HPDE6-E6E7 (cell line): Measurements from ENCODE around the gene ARSD.
"Not testable (repeated sequence)": the region's sequence is repeated elsewhere in the genome, so short reads cannot be mapped to it uniquely, and the experiment has no call there.

Source experiments
- DNase-seq: peaks from one replicate; pipeline ENCODE4 v3.0.0; 2011; ENCODE audit warnings: missing footprints; ENCODE audit errors: extremely low spot score

Gene ARSD, protein sequence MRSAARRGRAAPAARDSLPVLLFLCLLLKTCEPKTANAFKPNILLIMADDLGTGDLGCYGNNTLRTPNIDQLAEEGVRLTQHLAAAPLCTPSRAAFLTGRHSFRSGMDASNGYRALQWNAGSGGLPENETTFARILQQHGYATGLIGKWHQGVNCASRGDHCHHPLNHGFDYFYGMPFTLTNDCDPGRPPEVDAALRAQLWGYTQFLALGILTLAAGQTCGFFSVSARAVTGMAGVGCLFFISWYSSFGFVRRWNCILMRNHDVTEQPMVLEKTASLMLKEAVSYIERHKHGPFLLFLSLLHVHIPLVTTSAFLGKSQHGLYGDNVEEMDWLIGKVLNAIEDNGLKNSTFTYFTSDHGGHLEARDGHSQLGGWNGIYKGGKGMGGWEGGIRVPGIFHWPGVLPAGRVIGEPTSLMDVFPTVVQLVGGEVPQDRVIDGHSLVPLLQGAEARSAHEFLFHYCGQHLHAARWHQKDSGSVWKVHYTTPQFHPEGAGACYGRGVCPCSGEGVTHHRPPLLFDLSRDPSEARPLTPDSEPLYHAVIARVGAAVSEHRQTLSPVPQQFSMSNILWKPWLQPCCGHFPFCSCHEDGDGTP

DNA sequence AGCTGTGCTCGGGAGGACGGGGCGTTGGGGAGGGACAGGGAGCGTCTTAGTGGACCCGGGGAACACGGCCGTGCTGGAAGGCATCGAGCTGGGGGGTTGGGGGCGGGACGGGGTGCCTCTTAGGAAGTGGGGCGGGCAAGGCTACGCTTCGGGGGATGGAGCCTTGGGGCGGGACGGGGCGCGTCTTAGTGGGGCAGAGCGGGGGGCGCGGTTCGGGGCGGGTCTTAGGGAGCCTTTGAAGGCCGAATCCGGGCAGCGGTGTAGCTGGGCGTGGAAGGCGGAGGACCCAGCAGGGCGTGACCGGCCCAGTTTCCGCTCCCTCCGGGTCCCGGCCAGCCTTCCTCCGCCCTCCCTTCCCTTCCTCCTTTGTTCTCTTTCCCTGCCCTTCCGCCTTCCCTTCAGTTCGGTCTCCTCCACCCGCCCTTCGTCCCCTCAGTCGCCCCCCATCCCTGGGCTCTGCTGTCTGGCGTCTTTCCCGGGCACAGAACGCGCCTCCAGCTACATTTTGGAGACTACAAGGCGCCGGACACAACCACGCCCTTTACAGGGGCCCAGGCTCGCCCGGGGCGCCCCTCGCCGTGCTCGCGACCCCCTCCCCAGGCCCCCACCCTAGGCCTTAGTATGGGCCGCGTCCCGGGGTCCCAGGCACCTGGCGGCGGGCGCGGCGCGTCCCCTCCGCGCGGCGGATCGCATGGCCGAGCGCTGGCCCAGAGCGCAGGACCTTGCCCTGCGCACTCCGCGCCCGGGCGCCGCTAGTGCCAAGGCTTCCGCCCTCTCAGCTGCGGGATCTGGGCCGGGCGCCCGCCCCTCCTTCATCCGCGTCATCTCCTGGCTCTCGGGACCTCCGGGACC is at the start of gene ARSD:
Gene ARSD (minus strand): TSS at position 757 of the 852 bp plus-strand sequence. CDS start 64 bp downstream, at position 693.
- peak; percentile 58 for DNase-seq

- DNase-seq: not testable (repeated sequence)
Measured at GRCh38 chrX:2978639-2979038, 49.5 kb upstream of the ARSD start.

DNA sequence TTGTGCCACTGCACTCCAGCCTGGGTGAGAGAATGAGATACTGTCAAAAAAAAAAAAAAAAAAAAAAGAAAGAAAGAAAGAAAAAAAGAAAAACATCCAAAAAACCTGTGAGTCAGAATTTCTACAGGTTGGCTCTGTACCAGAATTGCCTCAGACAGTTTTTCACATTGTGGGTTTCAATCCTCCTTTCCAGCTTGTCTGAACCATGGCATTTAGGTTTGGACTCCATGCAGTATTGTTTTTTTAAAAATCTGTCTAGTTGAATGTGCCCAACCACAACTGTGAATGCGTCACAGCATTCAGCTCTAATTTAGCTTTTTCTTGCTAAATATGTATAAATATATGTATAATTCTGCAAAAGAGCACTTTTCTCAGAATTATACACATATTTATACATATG is 45.8 kb upstream of the ARSD start:
- no peak for DNase-seq

GRCh38 chrX:2972391-2972790 is 43.3 kb upstream of the ARSD start:
- DNase-seq: no peak

- DNase-seq: no peak
Measured at GRCh38 chrX:2969021-2969420, 39.9 kb upstream of the ARSD start.

DNA sequence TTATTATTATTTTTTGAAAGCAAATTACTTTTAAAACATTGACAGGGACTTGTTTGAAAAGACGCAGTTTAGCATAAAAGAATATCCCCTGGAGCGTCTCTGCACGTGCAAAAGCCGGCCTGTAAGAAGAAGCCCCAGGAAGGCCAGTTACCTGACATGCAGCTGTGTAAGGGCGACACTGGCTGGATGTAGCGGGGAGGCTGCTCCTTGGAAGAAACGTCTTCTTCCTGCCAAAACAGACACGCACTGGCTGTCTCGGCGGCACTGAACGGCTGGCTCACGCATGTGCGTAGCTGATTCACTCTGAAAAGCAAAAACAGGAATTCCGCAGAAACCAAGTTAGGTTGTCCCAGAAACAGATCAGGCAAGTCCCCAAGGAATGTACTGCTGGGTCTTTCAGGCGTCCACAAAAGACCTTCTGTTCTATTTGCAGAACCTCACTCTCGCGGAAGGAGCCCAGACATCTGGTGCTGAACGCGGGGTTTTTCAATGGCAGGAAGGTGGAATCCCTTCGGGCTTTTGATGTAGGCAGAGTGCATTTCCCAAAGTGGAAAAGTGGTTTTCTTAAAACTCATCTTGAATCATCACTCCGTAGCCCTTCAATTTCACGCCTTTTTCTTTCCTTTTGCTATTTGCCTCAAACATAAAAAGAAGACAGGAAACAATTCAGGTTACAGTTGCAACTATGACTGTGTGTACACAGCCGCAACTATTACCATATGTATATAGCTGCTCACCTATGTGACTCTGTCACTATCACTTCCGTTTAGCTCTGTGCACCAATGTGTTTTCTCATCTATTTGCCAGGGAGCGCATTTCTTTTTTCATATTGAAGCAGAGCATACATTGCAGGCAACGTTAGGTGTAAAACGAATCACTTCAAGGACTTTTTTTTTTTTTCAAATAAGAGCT is 39.1 kb upstream of the ARSD start:
- no peak for DNase-seq

GRCh38 chrX:2967584-2967983 is 38.4 kb upstream of the ARSD start:
- no peak for DNase-seq

- DNase-seq: no peak
Measured at GRCh38 chrX:2967012-2967411, 37.9 kb upstream of the ARSD start.

GRCh38 chrX:2965965-2966364 is 36.8 kb upstream of the ARSD start:
- no peak for DNase-seq

DNA sequence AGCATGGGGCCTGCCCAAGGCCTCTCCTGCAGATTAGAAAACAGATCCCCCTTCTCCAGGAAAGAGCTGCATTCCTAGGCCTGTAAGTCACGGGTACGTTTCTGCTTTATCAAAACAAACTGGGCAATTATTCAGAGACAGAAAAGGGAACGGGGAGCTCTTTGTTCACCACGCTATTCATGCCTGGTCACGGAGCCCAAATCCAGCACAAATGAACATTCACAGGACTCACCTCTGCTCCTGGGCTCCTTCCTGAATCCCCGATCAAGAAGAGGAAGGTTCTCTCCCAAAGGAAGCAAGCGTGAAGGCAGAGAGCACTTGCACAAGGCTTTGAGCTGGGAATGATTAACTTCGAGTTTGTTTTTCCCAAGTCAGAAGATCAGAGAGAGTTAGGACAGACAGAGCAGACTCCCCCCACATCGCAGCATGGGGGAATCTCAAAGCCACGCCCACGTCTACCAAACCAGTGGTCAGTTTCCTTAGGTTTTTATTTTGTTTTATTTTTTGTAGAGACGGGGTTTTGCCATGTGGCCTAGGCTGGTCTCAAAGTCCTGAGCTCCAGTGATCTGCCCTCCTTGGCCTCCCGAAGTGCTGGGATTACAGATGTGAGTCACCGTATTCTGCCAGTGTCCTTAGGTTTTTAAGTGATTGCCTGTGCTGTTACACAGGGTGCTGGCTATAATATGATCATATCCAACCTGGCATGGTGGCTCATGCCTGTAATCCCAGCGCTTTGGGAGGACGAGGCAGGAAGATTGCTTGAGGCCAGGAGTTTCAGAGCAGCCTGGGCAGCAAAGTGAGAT is 35.1 kb upstream of the ARSD start:
- not testable (repeated sequence) for DNase-seq

GRCh38 chrX:2963449-2963848 is 34.3 kb upstream of the ARSD start:
- not testable (repeated sequence) for DNase-seq

GRCh38 chrX:2962381-2962780 is 33.2 kb upstream of the ARSD start:
- no peak for DNase-seq

DNA sequence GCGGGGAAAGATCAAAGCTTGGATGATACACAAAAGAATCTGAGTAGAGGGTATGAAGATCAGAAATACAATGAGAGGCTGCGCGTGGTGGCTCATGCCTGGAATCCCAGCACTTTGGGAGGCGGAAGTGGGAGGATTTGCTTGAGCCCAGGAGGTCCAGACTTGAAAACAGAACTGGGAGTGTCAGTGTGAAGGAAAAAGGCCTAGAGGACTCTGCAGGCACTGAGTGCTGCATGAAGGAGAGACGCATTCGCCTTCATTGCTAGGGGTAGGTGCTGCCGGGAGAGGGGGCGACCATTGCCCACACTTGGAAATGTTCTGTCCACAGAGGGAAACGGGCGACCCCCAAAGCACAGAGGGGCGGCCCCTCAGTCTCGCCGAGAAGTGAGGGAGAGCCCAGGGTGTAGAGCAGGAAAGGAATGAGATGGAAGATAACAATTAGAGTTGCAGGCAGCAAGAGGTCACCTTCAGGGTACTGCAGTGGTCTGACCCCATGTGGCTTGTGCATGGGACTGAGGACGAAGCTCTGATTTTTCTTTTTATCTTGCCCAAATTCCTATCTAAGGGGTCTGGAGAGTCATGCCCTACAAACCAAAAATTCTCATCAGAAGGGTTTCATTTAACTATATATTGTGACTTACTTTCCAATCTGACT is 31.8 kb upstream of the ARSD start:
- DNase-seq: no peak

GRCh38 chrX:2958199-2958598 is 29.1 kb upstream of the ARSD start:
- no peak for DNase-seq

GRCh38 chrX:2955838-2956237 is 26.7 kb upstream of the ARSD start:
- no peak for DNase-seq

DNA sequence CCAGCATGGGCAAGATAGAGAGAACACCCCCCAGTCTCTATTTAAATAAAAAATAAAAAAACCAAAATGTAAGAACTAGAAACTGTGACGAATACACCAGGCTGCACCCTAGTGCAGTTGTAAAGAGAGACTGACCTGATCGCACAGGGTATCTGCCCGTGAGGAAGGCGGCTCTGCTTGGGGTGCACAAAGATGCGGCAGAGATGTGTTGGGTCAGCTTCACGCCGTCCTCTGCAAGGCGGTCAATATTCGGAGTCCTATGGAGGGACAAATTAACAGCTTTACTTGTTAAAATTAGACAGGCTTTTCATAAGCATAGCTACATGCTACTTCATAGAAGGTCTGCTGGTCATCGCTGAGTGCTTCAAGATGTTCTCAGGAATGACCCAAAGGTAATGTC is 26.1 kb upstream of the ARSD start:
- no peak for DNase-seq

DNA sequence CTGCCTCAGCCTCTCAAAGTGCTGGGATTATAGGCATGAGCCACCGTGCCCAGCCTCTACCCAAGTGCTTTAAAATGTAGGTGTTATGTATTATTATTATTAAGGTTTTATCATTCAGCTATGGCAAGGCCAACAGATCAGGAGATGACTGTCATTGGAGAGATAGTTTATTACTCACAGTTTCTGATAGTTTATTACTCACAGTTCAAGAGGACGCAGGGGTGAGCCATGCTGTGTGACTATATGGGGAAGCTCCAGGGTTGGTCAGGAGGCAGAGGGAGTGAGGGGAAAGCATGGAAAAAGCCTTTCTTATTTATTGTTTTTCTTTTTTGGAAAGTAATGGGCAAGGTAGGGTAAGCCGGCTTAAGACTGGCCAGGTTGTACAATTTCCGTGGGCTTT is 25.4 kb upstream of the ARSD start:
- DNase-seq: no peak

GRCh38 chrX:2937942-2938341 is 8.8 kb upstream of the ARSD start:
- DNase-seq: not testable (repeated sequence)

- DNase-seq: no peak
Measured at GRCh38 chrX:2934715-2935710, 5.9 kb upstream of the ARSD start.
